GM12892 (cell line): ENCODE data around the gene FBXO11.

Source experiments
- POLR2A ChIP-seq: IDR thresholded peaks from 2 replicates; pipeline ENCODE4 v1.6.1; 2011; ENCODE audit warnings: low read depth, low read length, control low read depth
- POLR2AphosphoS5 ChIP-seq: IDR thresholded peaks from 2 replicates; pipeline ENCODE4 v1.6.1; 2011; ENCODE audit warnings: low read depth, low read length, control low read depth
- TAF1 ChIP-seq: IDR thresholded peaks from 2 replicates; pipeline ENCODE4 v1.6.1; 2011; ENCODE audit warnings: low read depth, mild to moderate bottlenecking, control low read depth, low read length, borderline replicate concordance

DNA sequence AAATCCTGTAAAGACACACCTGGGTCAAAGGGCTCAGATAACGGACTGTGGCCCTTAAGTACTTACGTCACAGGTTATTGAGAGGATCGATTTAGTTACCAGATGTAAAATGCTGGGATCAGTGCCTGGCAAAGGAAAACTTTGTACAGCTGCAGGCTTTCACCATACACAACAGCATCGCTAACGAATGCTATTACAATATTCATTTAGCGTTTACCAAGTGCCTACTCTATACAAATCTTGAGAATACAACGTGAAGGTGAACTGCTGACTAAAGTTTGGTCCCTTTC is 124.0 kb downstream of the FBXO11 start:
- TF ChIP-seq POLR2AphosphoS5, result no peak
- no peak for TF ChIP-seq POLR2A
- TF ChIP-seq TAF1, result no peak
